Endothelial cell of umbilical vein (primary cell): ENCODE data around the gene MID1.

ENCODE experiments used
- CTCF ChIP-seq, 2 donors: IDR thresholded peaks; 1 replicate in 1 of 2; 2 replicates in 1 of 2; pipeline ENCODE4 v1.5.1; 2011; ENCODE audit warnings: low read length in 2 of 2, mild to moderate bottlenecking in 2 of 2, moderate library complexity in 2 of 2, control low read depth in 1 of 2, inconsistent platforms in 1 of 2, low read depth in 1 of 2; ENCODE audit not compliant: insufficient read depth in 1 of 2; ENCODE audit errors: extremely low read depth in 1 of 2
- GATA2 ChIP-seq: IDR thresholded peaks from 2 replicates; pipeline ENCODE4 v1.7.0; 2011; ENCODE audit warnings: low read depth, mild to moderate bottlenecking, moderate library complexity, mixed read lengths, low read length; ENCODE audit not compliant: insufficient read length, insufficient read depth
- MAX ChIP-seq: IDR thresholded peaks from 2 replicates; pipeline ENCODE4 v1.6.1; 2011; ENCODE audit not compliant: insufficient read depth, insufficient read length
- POLR2A ChIP-seq: IDR thresholded peaks from 2 replicates; pipeline ENCODE4 v1.6.1; 2012; ENCODE audit warnings: low read depth, mild to moderate bottlenecking, control low read depth, low read length

GRCh38 chrX:10582215-10582733 lies 38.1 kb downstream of the MID1 start:
- no peak for TF ChIP-seq CTCF (IDR thresholded peaks at IDR 0.05; ENCODE audit: extremely low read depth in 1 of 2, insufficient read depth in 1 of 2, low read depth in 1 of 2, low read length in 2 of 2)
- no peak for TF ChIP-seq MAX
- no peak for TF ChIP-seq POLR2A
- TF ChIP-seq GATA2: peak; percentile 67
